HepG2 (cell line): ENCODE data around the gene IFNLR1. TPM values are rescaled to one million over a fixed set of nuclear protein-coding genes. Genes with fewer than 3 reads are reported as not detected.

ENCODE experiments used
- FLYWCH1 ChIP-seq: sonication (generic); formaldehyde crosslinking; IDR thresholded peaks from 2 replicates; pipeline ENCODE4 v1.8.1; 2023; ENCODE audit warnings: mild to moderate bottlenecking, missing genetic modification reagents
- GMEB2 ChIP-seq: IDR thresholded peaks from 2 replicates; pipeline ENCODE4 v1.6.1; 2016; ENCODE audit warnings: missing biosample characterization, missing genetic modification reagents, low read depth
- HIVEP1 ChIP-seq: sonication (generic); formaldehyde crosslinking; IDR thresholded peaks from 2 replicates; pipeline ENCODE4 v1.4.0; 2020; ENCODE audit warnings: mild to moderate bottlenecking, missing genetic modification reagents
- MLX ChIP-seq: IDR thresholded peaks from 2 replicates; pipeline ENCODE4 v1.6.1; 2016
- NFRKB ChIP-seq: fragments of 450-650 bp; IDR thresholded peaks from 2 replicates; pipeline ENCODE4 v1.6.1; 2017
- RERE ChIP-seq: IDR thresholded peaks from 2 replicates; pipeline ENCODE4 v1.6.1; 2016; ENCODE audit warnings: low read depth, missing genetic modification reagents, missing compliant biosample characterization
- ZFP36L2 ChIP-seq: sonication (generic); formaldehyde crosslinking; IDR thresholded peaks from 2 replicates; pipeline ENCODE4 v1.4.0; 2020; ENCODE audit warnings: missing genetic modification reagents
- ZHX1 ChIP-seq: sonication (generic); formaldehyde crosslinking; IDR thresholded peaks from 2 replicates; pipeline ENCODE4 v1.8.1; 2022; ENCODE audit warnings: low read depth, mild to moderate bottlenecking, missing genetic modification reagents
- ZNF552 ChIP-seq: sonication (generic); formaldehyde crosslinking; IDR thresholded peaks from 2 replicates; pipeline ENCODE4 v1.9.0; 2022; ENCODE audit warnings: missing genetic modification reagents, mild to moderate bottlenecking, borderline replicate concordance
- ZNF646 ChIP-seq: sonication (generic); formaldehyde crosslinking; IDR thresholded peaks from 2 replicates; pipeline ENCODE4 v1.9.0; 2021; ENCODE audit warnings: mild to moderate bottlenecking, missing genetic modification reagents
- polyA plus RNA-seq, 8 experiments: library from polyadenylated mRNA; depleted of rRNA in 3 of 8; stranded (reverse) in 7 of 8; unstranded in 1 of 8; fragments of >200 nt; fragmentation: Illumina TruSeq in 4 of 8; extraction: Trizol in 4 of 8; gene quantifications; 2 replicates each; pipeline versions ENCODE4 v1.2.1 to v1.2.3, GENCODE V29; 2011 to 2016; ENCODE audit warnings: low read depth in 4 of 8, missing spikeins in 1 of 8, mixed read lengths in 1 of 8; ENCODE audit not compliant: insufficient read depth in 1 of 8
- total RNA-seq, 5 experiments: library from RNA; depleted of rRNA; stranded (reverse); fragments of >200 nt; fragmentation: Illumina TruSeq; extraction: Trizol; gene quantifications; 2 replicates each; pipeline ENCODE4 v1.2.3, GENCODE V29; 2016; ENCODE audit warnings: low read depth in 1 of 5

IFNLR1 gene
- total and polyA plus RNA-seq, 2 of the 13 experiments (the other 11 are each of a cell fraction or from before 2014, with no cell fraction given): 3.8 to 8.5 TPM

- no peak for TF ChIP-seq ZNF646 (CRISPR knock-in tag)
- TF ChIP-seq NFRKB: no peak
- no peak for TF ChIP-seq RERE (CRISPR knock-in tag)
- TF ChIP-seq ZNF552 (CRISPR knock-in tag): 0 out of 2 replicates have a peak, but pooled peaks have one; percentile 1
- TF ChIP-seq ZHX1 (CRISPR knock-in tag): no peak
- TF ChIP-seq ZFP36L2: no peak
- no peak for TF ChIP-seq FLYWCH1 (CRISPR knock-in tag)
- TF ChIP-seq GMEB2 (CRISPR knock-in tag): no peak
- 0 out of 2 replicates have a peak, but pooled peaks have one; percentile 34 for TF ChIP-seq MLX
- TF ChIP-seq HIVEP1 (CRISPR knock-in tag): peak; percentile 37
Observed at GRCh38 chr1:24108334-24109165, 78.5 kb downstream of the IFNLR1 start (continued).
